HG03025 (cell line): Measurements from ENCODE around the gene NRARP.

Source experiments
- ATAC-seq: cut with Tn5 transposase; IDR thresholded peaks from one replicate; pipeline ENCODE4 v1.9.1; 2021; ENCODE audit warnings: mild to moderate bottlenecking, moderate library complexity; ENCODE audit not compliant: unreplicated experiment, low FRiP score

NRARP gene

GRCh38 chr9:137278721-137279711, 23.1 kb downstream of the NRARP start:
- ATAC-seq, result no peak

- peak; percentile 5 for ATAC-seq
Measured at GRCh38 chr9:137278061-137278701, 23.9 kb downstream of the NRARP start.

- ATAC-seq, result peak; percentile 50
Measured at GRCh38 chr9:137277329-137278041, 24.6 kb downstream of the NRARP start, which contains the start of gene TOR4A. TSS of gene TOR4A (plus strand) at chr9:137277726. CDS start at chr9:137278690, 964 bp downstream.

- no peak for ATAC-seq
Measured at GRCh38 chr9:137276473-137277328, 25.4 kb downstream of the NRARP start.

GRCh38 chr9:137275588-137276472, 26.2 kb downstream of the NRARP start:
- ATAC-seq, result no peak

GRCh38 chr9:137275203-137275587, 26.9 kb downstream of the NRARP start:
- no peak for ATAC-seq

- ATAC-seq, result no peak
Measured at GRCh38 chr9:137273611-137274320, 28.3 kb downstream of the NRARP start.

- ATAC-seq, result no peak
Measured at GRCh38 chr9:137273095-137273490, 29.0 kb downstream of the NRARP start.

- no peak for ATAC-seq
Measured at GRCh38 chr9:137272241-137273094, 29.6 kb downstream of the NRARP start.

- no peak for ATAC-seq
Measured at GRCh38 chr9:137271696-137272076, 30.4 kb downstream of the NRARP start.

- no peak for ATAC-seq
Measured at GRCh38 chr9:137270929-137271695, 31.0 kb downstream of the NRARP start.

- ATAC-seq, result no peak
Measured at GRCh38 chr9:137269231-137269772, 32.8 kb downstream of the NRARP start.

GRCh38 chr9:137268538-137269201, 33.4 kb downstream of the NRARP start:
- no peak for ATAC-seq

GRCh38 chr9:137267933-137268355, 34.1 kb downstream of the NRARP start:
- ATAC-seq, result no peak

- ATAC-seq, result no peak
Measured at GRCh38 chr9:137266585-137267453, 35.3 kb downstream of the NRARP start.
